ENCODE results near the gene CARS1.

Gene CARS1

GRCh38 chr11:2955906-2956476 is 101.2 kb downstream of the CARS1 start:
- no peak for TF ChIP-seq CTCF (IDR thresholded peaks at IDR 0.05; ENCODE audit: insufficient read depth, low read depth, low read length, missing control alignments)
- no peak overlapping the region for H3K4me3 ChIP-seq (ENCODE audit: low read depth, low read length)
- no peak for DNase-seq (ENCODE audit: low read depth)

GRCh38 chr11:2954263-2954662 is 103.0 kb downstream of the CARS1 start:
- no peak overlapping the region for H3K4me3 ChIP-seq (ENCODE audit: low read depth, low read length)
- no peak for TF ChIP-seq CTCF (IDR thresholded peaks at IDR 0.05; ENCODE audit: insufficient read depth, low read depth, low read length, missing control alignments)
- DNase-seq (ENCODE audit: low read depth): no peak

GRCh38 chr11:2952290-2952689 is 104.9 kb downstream of the CARS1 start:
- no peak for TF ChIP-seq CTCF (IDR thresholded peaks at IDR 0.05; ENCODE audit: insufficient read depth, low read depth, low read length, missing control alignments)
- no peak for DNase-seq (ENCODE audit: low read depth)
- no peak overlapping the region for H3K4me3 ChIP-seq (ENCODE audit: low read depth, low read length)

- no peak overlapping the region for H3K4me3 ChIP-seq (ENCODE audit: low read depth, low read length)
- TF ChIP-seq CTCF (IDR thresholded peaks at IDR 0.05; ENCODE audit: insufficient read depth, low read depth, low read length, missing control alignments): no peak
- DNase-seq (ENCODE audit: low read depth): no peak
Observed at GRCh38 chr11:2951231-2952110, 105.8 kb downstream of the CARS1 start.

Data from GM12865 (cell line).